ENCODE measurements around the gene TAMALIN.

DNA sequence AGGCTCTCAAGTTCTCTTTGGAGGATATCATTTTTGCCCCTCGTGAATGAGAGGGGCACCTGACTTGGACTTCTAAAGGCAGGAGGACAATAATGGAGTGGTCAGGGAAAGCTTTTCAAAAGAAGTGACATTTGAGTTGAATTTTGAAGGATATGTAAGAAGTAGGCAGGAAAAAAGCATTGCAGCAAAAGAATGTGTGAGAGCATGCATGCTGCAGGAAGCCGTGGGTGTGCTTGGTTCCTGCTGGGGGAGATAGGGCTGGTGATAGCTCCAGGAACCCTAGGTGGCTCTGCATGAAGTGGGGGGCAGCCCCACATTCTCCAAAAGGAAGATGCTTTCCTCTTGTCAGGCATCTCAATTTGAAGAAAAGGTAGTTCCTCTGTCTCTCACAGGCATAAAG is 32.1 kb upstream of the TAMALIN start:
- TF ChIP-seq POLR2A (IDR thresholded peaks at IDR 0.05; ENCODE audit: low read depth, low read length) (no peak), POLR2AphosphoS5 (IDR thresholded peaks at IDR 0.05; ENCODE audit: low read depth, low read length) (no peak), TAF1 (IDR thresholded peaks at IDR 0.05; ENCODE audit: low read depth, low read length) (no peak), PAX5 (IDR thresholded peaks at IDR 0.05; ENCODE audit: insufficient read depth, low read length, severe bottlenecking) (no peak), SPI1 (IDR thresholded peaks at IDR 0.05; ENCODE audit: low read depth, low read length) (no peak)

Measured in GM12891 (cell line).